K562 (cell line): ENCODE data around the gene DDX50. TPM values are rescaled to one million over a fixed set of nuclear protein-coding genes. Genes with fewer than 3 reads are reported as not detected.
A peak's percentile ranks its signal among the peaks of the same experiment; 100 is the strongest.

ENCODE experiments used
- C11orf30 ChIP-seq: fragments of 450-650 bp; IDR thresholded peaks from 2 replicates; pipeline ENCODE4 v1.6.1; 2016; ENCODE audit warnings: low read depth, mild to moderate bottlenecking
- CBFA2T3 ChIP-seq: fragments of 450-650 bp; IDR thresholded peaks from 2 replicates; pipeline ENCODE4 v1.6.1; 2017
- DMBX1 ChIP-seq: fragments of 250-450 bp; sonication (Bioruptor Pico); IDR thresholded peaks from 2 replicates; pipeline ENCODE4 v1.8.0; 2022; ENCODE audit warnings: inconsistent platforms, mild to moderate bottlenecking, moderate library complexity, borderline replicate concordance
- ELF2 ChIP-seq: fragments of 250-450 bp; sonication (Bioruptor Pico); IDR thresholded peaks from 2 replicates; pipeline ENCODE4 v1.5.0; 2021; ENCODE audit warnings: mild to moderate bottlenecking
- EZH2 ChIP-seq: IDR thresholded peaks from 2 replicates; pipeline ENCODE4 v1.6.1; 2012; ENCODE audit warnings: low read depth, mild to moderate bottlenecking, inconsistent platforms, low read length, borderline replicate concordance
- FOXJ3 ChIP-seq: sonication (generic); formaldehyde crosslinking; IDR thresholded peaks from 2 replicates; pipeline ENCODE4 v1.4.0; 2020; ENCODE audit warnings: mild to moderate bottlenecking, missing genetic modification reagents
- GATAD2A ChIP-seq: fragments of 450-650 bp; IDR thresholded peaks from 2 replicates; pipeline ENCODE4 v1.6.1; 2017
- HDAC6 ChIP-seq: IDR thresholded peaks from 2 replicates; pipeline ENCODE4 v1.6.1; 2012; ENCODE audit warnings: low read depth, mild to moderate bottlenecking, control low read depth, inconsistent platforms, low read length, moderate library complexity
- IFI16 ChIP-seq: fragments of 250-450 bp; sonication (Bioruptor Pico); IDR thresholded peaks from 2 replicates; pipeline ENCODE4 v2.1.2; 2022; ENCODE audit warnings: mild to moderate bottlenecking, inconsistent platforms
- NELFE ChIP-seq: IDR thresholded peaks from 2 replicates; pipeline ENCODE4 v1.6.1; 2011; ENCODE audit warnings: mild to moderate bottlenecking; ENCODE audit not compliant: insufficient read depth, insufficient read length
- NR4A1 ChIP-seq, 2 experiments: fragments of 250-450 bp in 1 of 2; fragments of 450-650 bp in 1 of 2; sonication (Bioruptor Pico) in 1 of 2; IDR thresholded peaks; 2 replicates each; pipeline versions ENCODE4 v1.4.0 to v1.6.1; 2016 to 2020; ENCODE audit warnings: mild to moderate bottlenecking in 2 of 2, missing compliant biosample characterization in 1 of 2, missing genetic modification characterization in 1 of 2, moderate library complexity in 1 of 2
- PML ChIP-seq: IDR thresholded peaks from 2 replicates; pipeline ENCODE4 v1.6.1; 2012; ENCODE audit warnings: low read length, inconsistent platforms
- SAFB ChIP-seq: fragments of 200-400 bp; formaldehyde crosslinking; IDR thresholded peaks from 2 replicates; pipeline ENCODE4 v1.6.1; 2017; ENCODE audit warnings: low read depth, low read length, borderline replicate concordance
- SREBF2 ChIP-seq: sonication (generic); formaldehyde crosslinking; IDR thresholded peaks from 2 replicates; pipeline ENCODE4 v1.4.0; 2020; ENCODE audit warnings: mild to moderate bottlenecking, missing genetic modification reagents
- STAT5B ChIP-seq: fragments of 250-450 bp; sonication (Bioruptor Pico); IDR thresholded peaks from 2 replicates; pipeline ENCODE4 v1.8.0; 2021; ENCODE audit warnings: mild to moderate bottlenecking, inconsistent platforms
- TCF3 ChIP-seq: sonication (generic); formaldehyde crosslinking; IDR thresholded peaks from 2 replicates; pipeline ENCODE4 v1.4.0; 2020; ENCODE audit warnings: mild to moderate bottlenecking, missing genetic modification reagents
- THRAP3 ChIP-seq: fragments of 450-650 bp; IDR thresholded peaks from 2 replicates; pipeline ENCODE4 v1.6.1; 2016; ENCODE audit warnings: mild to moderate bottlenecking, inconsistent platforms, borderline replicate concordance
- TRIM28 ChIP-seq: fragments of 450-650 bp; IDR thresholded peaks from 2 replicates; pipeline ENCODE4 v1.6.1; 2017
- U2AF2 ChIP-seq: fragments of 200-400 bp; formaldehyde crosslinking; optimal IDR thresholded peaks from 2 replicates; pipeline ENCODE3; 2017; ENCODE audit warnings: low read depth, mild to moderate bottlenecking, low read length
- VEZF1 ChIP-seq: fragments of 200-800 bp; sonication (Bioruptor generic); IDR thresholded peaks from 2 replicates; pipeline ENCODE4 v1.6.1; 2017; ENCODE audit warnings: missing genetic modification characterization, missing compliant biosample characterization
- ZFP91 ChIP-seq: sonication (generic); formaldehyde crosslinking; IDR thresholded peaks from 2 replicates; pipeline ENCODE4 v1.8.0; 2022; ENCODE audit warnings: mild to moderate bottlenecking, missing genetic modification reagents
- ZFX ChIP-seq: sonication (generic); formaldehyde crosslinking; IDR thresholded peaks from 2 replicates; pipeline ENCODE4 v1.8.0; 2022; ENCODE audit warnings: mild to moderate bottlenecking, missing genetic modification reagents, moderate library complexity
- ZNF124 ChIP-seq: sonication (generic); formaldehyde crosslinking; IDR thresholded peaks from 2 replicates; pipeline ENCODE4 v1.8.1; 2022; ENCODE audit warnings: missing genetic modification reagents
- ZNF133 ChIP-seq: fragments of 250-450 bp; sonication (Bioruptor Pico); IDR thresholded peaks from 2 replicates; pipeline ENCODE4 v1.4.0; 2020; ENCODE audit warnings: mild to moderate bottlenecking
- ZNF143 ChIP-seq: sonication (generic); formaldehyde crosslinking; IDR thresholded peaks from 2 replicates; pipeline ENCODE4 v1.9.0; 2022; ENCODE audit warnings: mild to moderate bottlenecking, missing genetic modification reagents
- ZNF197 ChIP-seq: fragments of 200-800 bp; sonication (Bioruptor generic); IDR thresholded peaks from 2 replicates; pipeline ENCODE4 v1.6.1; 2016; ENCODE audit warnings: low read depth, missing genetic modification characterization, missing compliant biosample characterization
- ZNF316 ChIP-seq: fragments of 450-650 bp; IDR thresholded peaks from 2 replicates; pipeline ENCODE4 v1.6.1; 2016
- ZNF347 ChIP-seq: fragments of 450-650 bp; formaldehyde crosslinking; IDR thresholded peaks from 2 replicates; pipeline ENCODE4 v1.4.0; 2020; ENCODE audit warnings: low read depth, mild to moderate bottlenecking, moderate library complexity
- ZNF57 ChIP-seq: fragments of 450-650 bp; formaldehyde crosslinking; IDR thresholded peaks from 2 replicates; pipeline ENCODE4 v1.4.0; 2020; ENCODE audit warnings: mild to moderate bottlenecking, moderate library complexity
- ZNF707 ChIP-seq: fragments of 250-450 bp; sonication (Bioruptor Pico); conservative IDR thresholded peaks from 2 replicates; pipeline ENCODE4 v1.8.0; 2022; ENCODE audit warnings: inconsistent platforms, mild to moderate bottlenecking, moderate library complexity
- ZNF76 ChIP-seq: fragments of 250-450 bp; sonication (Bioruptor Pico); IDR thresholded peaks from 2 replicates; pipeline ENCODE4 v1.4.0; 2020; ENCODE audit warnings: mild to moderate bottlenecking, moderate library complexity, borderline replicate concordance
- polyA plus RNA-seq, 8 experiments: library from polyadenylated mRNA; depleted of rRNA in 4 of 8; stranded (reverse) in 5 of 8; unstranded in 3 of 8; fragments of >200 nt; fragmentation: Nextera tagmentation in 2 of 8; fragmentation: Illumina TruSeq in 1 of 8; extraction: Ambion mirVana in 2 of 8; extraction: Trizol in 1 of 8; gene quantifications; 2 replicates each; pipeline versions ENCODE4 v1.2.1 to v1.2.3, GENCODE V29; 2011 to 2014; ENCODE audit warnings: inconsistent platforms in 1 of 8, missing spikeins in 1 of 8
- total RNA-seq, 7 experiments: library from RNA; depleted of rRNA in 6 of 7; stranded (reverse); fragments of >200 nt in 6 of 7; fragmentation: Illumina TruSeq in 2 of 7; extraction: Trizol in 2 of 7; gene quantifications; 2 replicates each; pipeline versions ENCODE4 v1.2.1 to v1.2.3, GENCODE V29; 2011 to 2021; ENCODE audit warnings: low replicate concordance in 1 of 7

The DDX50 gene
- total and polyA plus RNA-seq, 9 of the 15 experiments (the other 6 are each of a cell fraction or from before 2014, with no cell fraction given), result 36.7 to 86.8 (median 57.4) TPM

GRCh38 chr10:68871105-68871711 lies 29.9 kb upstream of the DDX50 start (continued):
- TF ChIP-seq ZFP91 (CRISPR knock-in tag) (no peak), ZNF133 (CRISPR knock-in tag) (no peak), U2AF2 (no peak), ZFX (CRISPR knock-in tag) (no peak), ZNF197 (CRISPR knock-in tag) (no peak), FOXJ3 (CRISPR knock-in tag) (no peak), SAFB (no peak), HDAC6 (no peak), ZNF76 (CRISPR knock-in tag) (no peak), ZNF347 (CRISPR knock-in tag) (no peak), ZNF124 (CRISPR knock-in tag) (no peak), IFI16 (CRISPR knock-in tag) (no peak), TCF3 (CRISPR knock-in tag) (no peak), ZNF316 (no peak), DMBX1 (CRISPR knock-in tag) (no peak), VEZF1 (CRISPR knock-in tag) (0 out of 2 replicates have a peak, but pooled peaks have one; percentile 24), ZNF57 (CRISPR knock-in tag) (no peak), GATAD2A (no peak), ZNF707 (no peak), EZH2 (no peak), PML (no peak), SREBF2 (CRISPR knock-in tag) (no peak), NR4A1 (CRISPR knock-in tag; IDR thresholded peaks at IDR 0.05) (no peak), NR4A1 (tag; IDR thresholded peaks at IDR 0.05) (no peak), C11orf30 (no peak), ELF2 (CRISPR knock-in tag) (no peak), STAT5B (CRISPR knock-in tag) (no peak), TRIM28 (no peak), THRAP3 (no peak), ZNF143 (CRISPR knock-in tag) (no peak), NELFE (no peak), CBFA2T3 (peak; percentile 25; the same call in 1 of the 2 replicates)
